ENCODE measurements around the gene MDFI.

Gene MDFI, protein sequence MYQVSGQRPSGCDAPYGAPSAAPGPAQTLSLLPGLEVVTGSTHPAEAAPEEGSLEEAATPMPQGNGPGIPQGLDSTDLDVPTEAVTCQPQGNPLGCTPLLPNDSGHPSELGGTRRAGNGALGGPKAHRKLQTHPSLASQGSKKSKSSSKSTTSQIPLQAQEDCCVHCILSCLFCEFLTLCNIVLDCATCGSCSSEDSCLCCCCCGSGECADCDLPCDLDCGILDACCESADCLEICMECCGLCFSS

DNA sequence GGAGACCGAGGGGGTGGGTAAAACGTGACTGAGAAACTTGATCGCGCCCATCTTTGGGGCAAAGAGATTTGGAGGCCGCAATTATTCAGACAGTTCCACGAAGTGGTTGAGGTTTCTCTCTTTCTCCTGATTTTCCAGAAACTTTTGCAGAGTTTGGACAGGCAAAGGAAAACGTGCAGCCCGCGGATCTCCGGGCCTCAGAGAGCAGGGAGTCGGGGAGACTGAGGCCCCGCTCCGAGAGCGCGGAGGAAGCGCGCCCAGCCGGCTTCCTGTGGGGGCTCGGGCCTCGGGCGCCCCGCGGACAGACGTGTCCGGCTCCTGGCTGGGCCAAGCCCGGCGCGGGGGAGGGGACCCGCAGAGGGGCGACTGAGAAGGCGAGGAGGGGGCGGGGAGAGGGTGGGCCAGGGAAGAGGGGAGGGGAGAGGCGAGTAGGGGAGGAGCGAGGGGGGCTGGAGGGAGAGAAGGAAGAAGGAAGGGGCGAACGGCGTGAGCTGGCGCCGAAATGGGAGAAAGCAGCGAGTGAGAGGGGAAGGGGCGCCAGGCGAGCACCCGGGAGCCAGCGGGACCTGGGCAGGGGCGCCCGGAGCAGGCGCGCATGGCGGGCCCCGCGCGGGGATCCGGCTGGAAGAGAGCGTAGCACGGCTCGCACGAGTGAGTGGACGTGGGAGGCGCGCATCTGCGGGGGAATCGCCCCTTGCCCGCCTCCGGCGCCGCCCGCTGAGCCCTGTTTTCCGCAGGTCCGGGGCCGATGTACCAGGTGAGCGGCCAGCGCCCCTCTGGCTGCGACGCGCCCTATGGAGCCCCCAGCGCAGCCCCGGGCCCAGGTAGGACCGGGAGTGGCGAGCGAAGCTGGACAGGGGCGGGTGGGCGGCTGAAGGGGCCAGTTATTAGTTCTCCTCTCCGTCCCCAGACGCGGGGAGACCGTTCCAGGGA lies at the start of gene MDFI:
Gene MDFI (plus strand): TSS at position 467 of the 933 bp plus-strand sequence. CDS start 282 bp downstream, at position 749.
- DNase-seq, result peak; percentile 89

DNA sequence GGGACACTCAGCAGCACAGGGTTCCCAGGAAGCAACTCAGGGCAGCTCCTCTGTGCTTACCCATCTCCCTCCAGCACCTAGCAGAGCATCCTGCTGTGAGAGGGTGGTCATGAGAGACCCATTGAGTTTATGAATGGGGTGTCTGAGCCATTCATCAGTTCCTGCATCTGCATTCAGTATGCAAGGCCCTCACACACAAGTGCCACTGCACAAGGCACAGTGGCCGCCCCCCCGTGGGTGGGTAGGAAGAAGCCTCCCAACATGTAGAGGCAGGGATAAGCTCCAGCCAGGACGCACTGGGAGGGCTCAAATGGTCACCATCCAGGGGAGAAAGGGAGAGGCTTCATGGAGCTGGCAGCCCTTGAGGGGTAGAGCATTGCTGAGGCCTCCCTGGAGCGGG lies 49.0 kb upstream of the MDFI start:
- DNase-seq, result no peak

DNA sequence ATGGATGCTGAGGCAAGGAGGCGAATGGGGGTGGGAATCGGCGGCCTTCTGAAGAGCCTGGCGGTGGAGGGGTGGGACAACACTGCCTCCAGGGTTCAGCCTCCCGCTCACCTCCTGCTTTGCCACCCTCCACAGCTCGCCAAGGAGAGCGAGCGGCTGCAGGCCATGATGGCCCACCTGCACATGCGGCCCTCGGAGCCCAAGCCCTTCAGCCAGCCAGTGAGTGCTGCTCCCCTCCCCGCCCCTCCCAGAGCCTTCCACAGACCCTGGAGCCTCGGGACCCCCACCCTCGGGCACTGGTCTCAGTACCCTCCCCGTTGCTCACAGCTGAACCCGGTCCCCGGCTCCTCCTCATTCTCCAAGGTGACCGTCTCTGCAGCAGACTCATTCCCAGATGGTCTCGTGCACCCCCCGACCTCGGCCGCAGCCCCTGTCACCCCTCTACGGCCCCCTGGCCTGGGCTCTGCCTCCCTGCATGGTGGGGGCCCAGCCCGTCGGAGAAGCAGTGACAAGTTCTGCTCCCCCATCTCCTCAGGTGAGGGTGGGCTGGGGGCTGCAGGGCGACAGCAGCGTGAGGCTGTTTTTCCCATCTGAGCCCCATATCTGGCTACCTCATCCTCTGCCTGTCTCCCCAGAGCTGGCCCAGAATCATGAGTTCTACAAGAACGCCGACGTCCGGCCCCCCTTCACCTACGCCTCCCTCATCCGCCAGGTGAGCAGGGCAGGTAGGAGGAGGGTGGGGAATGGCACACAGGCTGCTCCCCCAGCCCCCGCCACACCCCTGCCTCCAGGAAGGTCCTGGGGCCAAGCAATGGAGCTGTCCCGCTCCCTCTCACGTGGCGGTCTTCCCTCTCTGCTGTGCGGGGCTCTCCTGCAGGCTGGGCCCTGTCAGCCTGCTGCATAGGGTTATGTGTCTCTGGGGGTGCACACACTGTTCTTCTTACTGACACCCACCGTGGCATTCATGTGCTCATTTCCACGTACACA lies 48.3 kb upstream of the MDFI start:
- no peak for DNase-seq

DNA sequence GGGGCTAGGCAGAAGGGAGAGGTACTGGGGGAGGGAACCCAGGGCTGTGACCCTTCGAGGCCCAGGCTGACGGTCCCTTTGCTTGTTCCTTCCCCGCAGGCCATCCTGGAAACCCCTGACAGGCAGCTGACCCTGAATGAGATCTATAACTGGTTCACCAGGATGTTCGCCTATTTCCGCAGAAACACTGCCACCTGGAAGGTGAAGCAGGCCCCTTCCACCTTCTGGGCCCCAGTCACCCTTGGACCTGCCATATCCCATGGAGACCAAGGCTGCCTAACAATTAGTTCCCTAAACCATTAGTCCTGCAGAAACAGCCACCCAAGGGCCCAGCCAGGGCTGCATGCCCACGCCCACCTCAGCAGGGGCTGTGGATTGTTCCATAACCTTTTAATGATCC lies 47.1 kb upstream of the MDFI start:
- no peak for DNase-seq

DNA sequence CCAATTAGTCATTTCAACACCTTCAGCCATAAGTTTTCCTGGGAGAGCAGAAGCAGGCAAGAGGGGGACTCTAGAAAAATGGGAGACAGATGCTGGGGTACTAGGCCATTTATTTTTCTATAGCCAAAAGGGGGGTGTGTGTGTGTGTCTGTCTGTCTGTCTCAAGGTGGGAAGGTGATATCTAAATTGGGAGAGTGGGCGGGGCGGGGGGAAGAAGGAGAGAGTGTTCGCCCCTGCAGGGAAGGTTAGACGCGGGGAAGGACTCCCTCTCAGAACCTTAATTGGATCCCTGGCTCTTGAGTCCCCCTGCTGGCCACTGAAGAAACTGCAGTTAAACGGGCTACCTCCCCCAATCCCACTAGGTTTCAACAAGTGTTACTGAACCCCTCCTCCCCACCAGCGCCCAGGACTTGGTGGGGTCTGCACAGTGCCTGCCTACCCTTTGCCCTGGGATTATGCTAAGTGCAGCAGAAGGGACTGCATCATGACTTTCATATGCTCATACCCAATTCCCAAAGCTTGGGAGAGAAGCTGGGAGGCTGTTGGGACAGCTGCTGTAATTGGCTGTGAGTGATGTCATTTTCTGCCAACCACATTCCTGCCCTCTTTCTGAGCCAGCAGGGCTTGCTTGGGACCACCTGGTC lies 46.3 kb upstream of the MDFI start:
- peak; percentile 83 for DNase-seq

DNA sequence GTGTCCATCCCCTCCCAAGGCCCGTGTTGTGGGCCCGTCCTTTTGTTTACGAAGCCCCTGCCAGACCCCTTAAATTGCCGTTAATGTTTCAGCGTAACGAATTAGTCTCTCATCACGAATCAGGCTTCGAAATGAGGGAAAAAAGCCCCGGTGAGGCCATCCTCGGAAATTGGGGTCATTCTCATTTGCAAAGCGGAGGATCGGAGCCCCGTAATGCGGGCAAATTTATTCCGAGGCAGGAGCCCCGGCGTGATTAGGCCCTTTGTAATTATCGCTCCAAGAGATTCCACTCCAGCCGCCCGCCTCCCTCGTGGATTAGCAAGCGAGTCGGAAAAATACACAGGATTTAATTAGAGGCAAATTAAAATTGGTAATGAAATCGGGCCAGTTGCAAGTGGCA lies 44.9 kb upstream of the MDFI start:
- DNase-seq, result no peak

DNA sequence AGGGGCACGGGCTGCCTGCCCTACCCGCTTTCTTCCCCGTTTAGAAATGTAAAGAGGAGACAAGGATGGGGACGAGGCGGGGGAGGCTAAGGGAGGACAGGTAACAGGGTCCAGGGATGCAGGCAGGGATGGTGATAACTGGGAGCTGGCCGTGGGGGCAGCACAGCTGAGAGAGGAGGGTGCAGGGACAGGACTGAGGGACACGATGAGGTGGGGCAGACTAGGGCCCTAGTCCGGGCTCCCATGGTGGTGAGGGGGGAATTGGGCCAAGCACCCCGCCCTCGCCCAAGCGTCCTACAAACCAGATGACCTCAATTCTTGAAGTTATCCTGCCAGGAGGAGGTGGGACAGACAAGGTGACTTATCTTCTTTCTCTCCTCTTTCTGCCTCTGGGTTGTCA lies 44.4 kb upstream of the MDFI start:
- DNase-seq, result no peak

DNA sequence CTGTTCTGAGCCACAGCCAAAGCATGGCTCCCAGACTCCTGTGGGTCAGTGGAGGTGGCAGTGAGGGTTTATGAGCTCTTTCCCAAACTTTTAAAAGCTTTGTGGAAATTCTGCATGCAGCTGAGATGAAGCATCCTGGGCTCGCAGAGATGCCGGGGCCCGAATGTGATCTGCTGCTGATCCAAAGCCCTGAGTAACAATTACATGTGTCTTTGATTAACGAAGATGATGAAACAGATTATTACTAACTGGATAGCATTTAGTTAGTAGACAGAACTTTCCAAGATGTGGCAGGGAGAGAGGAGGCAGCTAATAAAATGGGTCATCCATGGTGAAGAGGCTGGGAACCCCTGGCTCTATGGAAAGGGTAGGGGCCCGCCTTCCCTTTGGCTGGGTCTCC lies 43.9 kb upstream of the MDFI start:
- no peak for DNase-seq

DNA sequence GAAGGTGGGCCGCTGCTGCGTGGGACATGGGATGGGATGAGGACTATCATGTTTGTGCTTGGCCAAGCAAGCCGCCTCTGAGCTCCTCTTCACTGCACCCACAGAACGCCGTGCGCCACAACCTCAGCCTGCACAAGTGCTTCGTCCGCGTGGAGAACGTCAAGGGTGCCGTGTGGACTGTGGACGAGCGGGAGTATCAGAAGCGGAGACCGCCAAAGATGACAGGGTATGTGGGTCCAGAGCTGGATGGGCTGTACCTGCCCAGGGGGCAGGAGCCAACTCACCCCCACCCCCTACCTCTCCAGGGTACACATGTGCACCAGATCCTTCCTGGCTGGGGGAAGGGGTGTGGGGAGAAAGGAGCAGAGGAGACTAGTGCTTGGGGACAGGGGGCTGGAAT lies 43.5 kb upstream of the MDFI start:
- DNase-seq, result no peak

DNA sequence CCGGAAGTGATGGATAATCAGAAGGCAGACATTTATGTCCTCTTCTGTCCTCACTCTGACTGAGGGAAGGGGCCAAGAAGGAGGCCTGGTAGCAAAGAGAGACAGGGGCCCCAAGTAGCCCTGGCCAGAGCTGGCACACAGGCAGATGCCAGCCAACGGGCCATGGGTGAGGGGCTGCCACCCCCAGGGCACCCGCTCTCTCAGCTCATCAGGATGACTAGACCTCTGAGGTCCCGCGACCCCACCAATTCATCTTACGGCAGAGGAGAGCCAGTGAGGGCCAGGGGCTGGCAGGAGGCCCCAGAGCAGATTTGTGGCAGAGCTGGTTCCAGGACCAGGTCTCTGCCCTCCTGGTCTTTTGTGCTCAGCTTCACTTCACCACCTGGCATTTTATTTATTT lies 43.1 kb upstream of the MDFI start:
- peak; percentile 19 for DNase-seq

DNA sequence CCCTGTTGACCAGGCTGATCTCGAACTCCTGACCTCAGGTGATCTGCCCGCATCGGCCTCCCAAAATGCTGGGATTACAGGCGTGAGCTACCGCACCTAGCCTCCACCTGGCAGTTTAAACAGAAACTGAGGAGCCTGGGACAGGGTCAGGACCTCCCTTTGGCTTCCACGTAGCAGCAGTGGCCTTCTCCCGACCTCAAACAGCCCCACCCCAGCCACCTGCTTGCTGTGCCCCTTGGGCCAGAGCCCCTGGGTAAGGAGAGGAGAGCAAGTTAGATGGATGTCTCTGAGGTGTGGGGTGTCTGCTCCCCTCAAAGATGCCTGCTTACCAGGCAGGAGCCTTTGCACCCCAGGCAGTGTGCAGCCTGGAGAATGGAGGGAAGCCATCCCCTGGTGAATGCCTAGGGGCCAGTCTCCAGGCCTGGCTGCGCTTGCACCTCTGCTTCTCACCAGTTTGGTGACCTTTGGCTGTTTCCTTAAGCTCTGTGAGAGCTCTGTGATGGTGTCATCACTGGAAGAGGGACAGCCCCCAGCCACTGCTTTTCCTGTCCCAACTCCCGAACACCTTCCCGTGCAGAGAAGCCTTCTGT lies 42.1 kb upstream of the MDFI start:
- no peak for DNase-seq

DNA sequence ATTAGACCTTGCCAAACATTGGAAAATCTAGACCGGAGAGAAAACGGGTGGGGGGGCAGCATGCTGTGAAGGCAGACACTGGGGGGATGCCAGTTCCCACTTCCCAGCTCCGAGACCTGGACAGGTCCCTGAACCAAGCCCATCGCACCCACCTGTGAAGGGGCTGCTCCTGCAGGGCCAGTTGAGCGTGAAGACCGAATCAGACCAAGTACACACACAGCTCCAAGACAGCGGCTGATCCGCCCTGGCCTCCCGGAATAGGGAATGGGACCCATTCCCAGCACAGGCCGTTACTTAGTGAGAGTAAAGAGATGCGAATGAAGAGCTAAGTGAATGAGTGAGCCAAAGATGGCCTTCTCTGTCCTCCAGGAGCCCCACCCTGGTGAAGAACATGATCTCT lies 41.5 kb upstream of the MDFI start:
- no peak for DNase-seq

DNA sequence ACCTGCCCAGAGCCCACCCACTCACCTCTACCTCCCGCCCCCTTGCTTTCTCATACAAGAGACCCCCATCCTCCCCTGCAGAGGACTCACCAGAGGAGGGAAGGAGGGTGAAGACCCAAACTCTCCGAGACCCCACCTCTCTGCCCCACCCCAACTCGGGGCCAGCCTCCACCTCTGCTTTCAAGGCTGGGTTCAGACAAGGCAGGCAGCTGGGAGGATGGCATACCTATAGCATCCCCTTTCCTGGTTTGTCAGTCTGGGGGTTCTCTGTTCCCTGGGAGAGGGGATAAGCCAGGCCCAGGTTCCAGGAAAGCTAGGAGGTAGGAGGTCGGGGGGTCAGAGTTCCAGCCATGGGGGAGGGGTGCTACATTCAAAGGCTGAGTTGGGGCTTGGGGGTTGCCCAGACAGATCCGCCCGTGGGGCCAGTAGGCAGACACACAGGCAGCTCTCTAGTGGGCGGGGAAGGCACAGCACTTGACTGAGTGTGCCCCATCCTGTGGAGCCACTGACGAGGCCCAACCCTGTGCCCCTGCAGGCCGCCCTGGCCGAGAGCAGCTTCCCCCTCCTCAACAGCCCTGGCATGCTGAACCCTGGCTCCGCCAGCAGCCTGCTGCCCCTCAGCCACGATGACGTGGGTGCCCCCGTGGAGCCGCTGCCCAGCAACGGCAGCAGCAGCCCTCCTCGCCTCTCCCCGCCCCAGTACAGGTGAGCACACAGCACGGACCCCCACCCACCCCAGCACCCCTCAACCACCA lies 40.8 kb upstream of the MDFI start:
- no peak for DNase-seq

DNA sequence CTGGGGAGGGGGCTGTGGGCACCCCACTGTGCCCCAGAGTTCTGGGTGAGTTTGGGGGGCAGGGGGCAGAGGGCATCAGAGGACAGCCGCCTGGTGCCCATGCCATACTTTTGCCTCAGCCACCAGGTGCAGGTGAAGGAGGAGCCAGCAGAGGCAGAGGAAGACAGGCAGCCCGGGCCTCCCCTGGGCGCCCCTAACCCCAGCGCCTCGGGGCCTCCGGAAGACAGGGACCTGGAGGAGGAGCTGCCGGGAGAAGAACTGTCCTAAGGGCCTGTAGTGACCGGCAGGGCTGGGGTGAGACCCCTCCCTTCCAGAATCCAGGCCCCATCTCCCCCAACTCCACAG lies 39.6 kb upstream of the MDFI start:
- no peak for DNase-seq

DNA sequence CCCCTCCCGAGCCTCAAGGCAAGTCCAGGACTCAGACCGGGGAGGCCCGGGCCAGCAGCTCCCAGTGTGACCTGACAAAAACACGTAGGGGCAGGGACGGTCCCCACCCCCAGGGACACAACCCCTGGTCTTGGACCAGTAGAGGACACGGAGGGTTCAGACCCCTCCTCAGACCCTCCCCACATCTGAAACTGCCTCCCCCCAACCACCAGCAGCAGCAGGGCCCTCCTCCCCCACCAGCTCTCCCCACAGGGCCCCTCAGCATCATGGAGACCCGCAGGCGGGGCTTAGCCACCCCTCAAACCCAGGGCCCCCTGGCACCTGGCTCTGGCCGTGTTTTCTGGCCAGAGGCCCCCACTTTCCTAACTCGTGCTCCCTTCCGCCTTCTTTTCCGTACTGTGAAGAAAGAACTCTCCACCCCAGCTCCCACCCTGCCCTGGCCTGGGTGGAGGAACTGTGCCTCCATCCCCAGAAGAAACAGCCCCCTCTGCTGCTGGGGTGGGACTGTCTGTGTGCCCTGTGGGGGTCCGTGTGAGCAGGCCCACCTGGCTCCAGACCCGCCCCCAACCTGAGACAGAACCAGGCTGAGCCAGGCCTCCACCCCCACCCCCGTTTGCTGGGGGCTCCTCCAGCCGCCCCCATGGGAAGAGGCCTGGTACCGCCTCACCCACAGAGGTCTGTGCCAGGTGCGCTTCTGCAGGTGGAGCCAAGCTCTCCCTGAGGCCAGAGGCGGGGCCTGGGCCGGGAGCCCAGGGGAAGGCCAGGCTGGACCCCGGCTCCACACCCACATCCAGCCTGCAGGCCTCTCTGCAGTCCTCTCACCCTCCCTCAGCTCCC lies 39.0 kb upstream of the MDFI start:
- DNase-seq, result no peak

DNA sequence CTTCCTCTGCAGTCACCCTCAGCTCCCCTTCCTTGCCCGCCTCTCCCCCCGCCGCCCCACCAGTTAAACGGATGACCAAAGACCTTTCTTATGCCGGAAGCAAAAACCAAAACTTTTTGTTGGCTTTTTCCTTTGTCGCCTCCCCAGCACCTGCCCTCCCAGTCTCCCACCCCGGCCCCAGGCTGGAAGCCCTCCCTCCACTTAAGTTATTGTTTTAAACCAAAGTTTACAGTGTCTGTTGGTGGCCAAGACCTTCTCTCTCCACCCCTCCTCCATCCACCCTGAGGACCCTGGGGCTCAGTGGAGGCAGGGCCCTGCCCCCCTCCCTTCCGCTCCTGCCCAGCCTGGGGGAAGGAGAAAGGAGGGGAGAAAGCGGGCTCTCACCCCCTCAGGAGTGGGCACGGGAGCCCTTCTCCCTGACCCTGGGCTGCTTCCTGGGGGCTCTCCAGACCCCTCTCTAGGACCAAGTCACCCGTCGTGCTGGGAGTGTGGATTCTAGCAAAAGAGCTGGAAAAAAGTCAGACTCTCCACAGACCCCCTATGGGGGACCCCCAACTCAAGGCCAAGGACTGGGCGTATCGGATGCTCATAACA lies 38.3 kb upstream of the MDFI start:
- no peak for DNase-seq

DNA sequence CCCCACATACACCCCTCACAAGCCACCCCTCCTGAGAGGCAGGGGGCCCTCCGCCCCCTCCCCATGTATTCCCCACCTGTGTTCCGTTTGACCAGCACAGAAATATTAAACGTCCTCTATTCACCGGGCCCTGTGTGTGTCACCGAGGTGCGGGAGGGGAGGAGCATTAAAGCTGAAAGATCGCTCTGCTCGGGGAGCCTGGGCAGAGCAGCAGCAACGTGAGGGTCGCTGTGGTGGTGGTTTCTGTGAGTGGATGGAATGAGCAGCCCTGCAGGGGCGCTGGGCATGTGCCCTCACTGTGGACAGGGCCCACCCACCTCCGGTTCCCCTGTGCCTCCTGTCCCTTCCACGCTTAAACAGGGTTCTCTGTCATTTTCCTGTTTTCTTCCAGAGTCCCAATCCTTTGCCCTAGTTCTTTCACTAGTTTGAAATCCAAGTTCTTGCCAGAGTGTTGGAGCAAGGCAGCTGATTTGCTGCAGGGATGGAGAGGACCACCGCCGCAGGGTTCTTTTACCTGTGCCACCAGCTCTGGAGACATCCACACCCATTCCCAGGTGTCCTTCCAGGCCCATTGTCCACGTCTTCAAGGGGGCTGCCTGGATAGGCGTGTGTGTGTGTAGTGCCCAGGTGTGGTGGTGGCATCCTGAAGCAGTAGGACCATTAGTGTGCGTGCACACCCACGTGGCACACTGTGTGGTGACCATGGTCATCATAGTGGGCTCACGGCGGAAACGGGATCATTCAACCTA lies 37.6 kb upstream of the MDFI start:
- DNase-seq, result no peak

DNA sequence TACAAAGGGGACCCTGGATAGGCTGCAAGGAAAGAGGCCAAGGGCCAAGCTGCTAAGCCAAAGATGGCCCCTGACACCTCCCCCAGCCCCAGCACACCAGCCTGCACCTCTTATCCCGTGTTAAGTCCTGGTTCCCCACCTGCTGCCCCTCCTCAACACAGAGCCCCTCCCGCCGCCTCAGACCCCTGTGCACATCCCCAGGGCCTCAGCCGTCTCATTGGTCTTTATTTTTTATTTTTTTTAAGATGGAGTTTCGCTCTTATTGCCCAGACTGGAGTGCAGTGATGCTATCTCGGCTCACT lies 37.1 kb upstream of the MDFI start:
- DNase-seq, result no peak

DNA sequence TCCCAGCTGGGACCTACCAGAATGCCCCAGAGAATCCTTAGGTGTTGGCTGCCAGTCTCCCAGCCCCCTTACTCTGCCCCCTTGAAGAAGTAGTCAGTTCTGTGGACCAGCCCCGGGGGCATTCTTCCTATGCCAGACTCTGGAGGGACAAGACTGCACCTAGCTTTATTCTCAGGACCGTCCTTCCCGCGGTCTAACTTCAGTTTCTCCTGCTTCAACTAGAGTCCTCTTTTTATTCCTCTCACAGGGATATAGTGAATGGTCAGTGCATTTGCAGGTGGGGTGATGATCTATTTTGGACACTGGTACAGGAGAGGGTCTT lies 35.9 kb upstream of the MDFI start:
- DNase-seq, result no peak
